IMR-90 (cell line): ENCODE data around the gene PKHD1. TPM values are rescaled to one million over a fixed set of nuclear protein-coding genes. Genes with fewer than 3 reads are reported as not detected.

Experiments
- ATAC-seq: fragments of 200-7000 bp; cut with Tn5 transposase; 2 replicates; pipeline ENCODE4 v1.9.1; 2020; ENCODE audit warnings: low read depth, mild to moderate bottlenecking, moderate library complexity
- BruUV-seq: library from RNA; stranded (reverse); fragments of 400-500 nt; replicated peaks from 2 replicates; lab custom pipeline; 2021; lab: Mats Ljungman, UMichigan
- CTCF ChIA-PET: fragments of 300-600 bp; formaldehyde crosslinking; extraction: SDS; loops from one replicate; lab custom pipeline; 2021; ENCODE audit warnings: antibody characterized with exemption; lab: Yijun Ruan, JAX
- POLR2A ChIA-PET: fragments of 300-600 bp; sonication (Branson Sonifier 250); formaldehyde crosslinking; loops from one replicate; lab custom pipeline; 2022; ENCODE audit warnings: antibody characterized with exemption; ENCODE audit not compliant: unreplicated experiment; lab: Charles Lee
- DNase-seq: peaks from one replicate; pipeline ENCODE4 v3.0.0; 2013
- H2AFZ ChIP-seq: replicated peaks from 2 replicates; pipeline ENCODE3; 2013; ENCODE audit warnings: low read length, mild to moderate bottlenecking; ENCODE audit not compliant: poor library complexity
- H2AK5ac ChIP-seq: 2 replicates; pipeline ENCODE4 v1.6.1; 2013; ENCODE audit warnings: low read depth, low read length, inconsistent platforms
- H2AK9ac ChIP-seq: replicated peaks from 2 replicates; pipeline ENCODE3; 2013; ENCODE audit warnings: mild to moderate bottlenecking, low read depth, low read length, moderate library complexity; ENCODE audit not compliant: poor library complexity
- H2BK120ac ChIP-seq: 2 replicates; pipeline ENCODE4 v1.6.1; 2013; ENCODE audit warnings: low read depth, low read length, inconsistent platforms
- H2BK15ac ChIP-seq: 3 replicates; pipeline ENCODE4 v1.6.1; 2013; ENCODE audit warnings: low read depth, low read length, inconsistent platforms
- H2BK20ac ChIP-seq: 2 replicates; pipeline ENCODE4 v1.6.1; 2013; ENCODE audit warnings: low read depth, mild to moderate bottlenecking, inconsistent platforms, low read length, moderate library complexity
- H2BK5ac ChIP-seq: 2 replicates; pipeline ENCODE4 v1.6.1; 2013; ENCODE audit warnings: mild to moderate bottlenecking, low read depth, low read length, inconsistent platforms; ENCODE audit not compliant: poor library complexity, severe bottlenecking
- H3K14ac ChIP-seq: replicated peaks from 2 replicates; pipeline ENCODE4 v1.6.1; 2013; ENCODE audit warnings: low read depth, low read length, inconsistent platforms
- H3K18ac ChIP-seq: 2 replicates; pipeline ENCODE4 v1.6.1; 2013; ENCODE audit warnings: low read depth, low read length, control low read depth
- H3K23ac ChIP-seq: 2 replicates; pipeline ENCODE4 v1.6.1; 2013; ENCODE audit warnings: low read depth, low read length, inconsistent platforms
- H3K27ac ChIP-seq: 2 replicates; pipeline ENCODE4 v1.5.1; 2013; ENCODE audit warnings: mild to moderate bottlenecking, control low read depth, low read length; ENCODE audit not compliant: insufficient read depth
- H3K27me3 ChIP-seq: 2 replicates; pipeline ENCODE4 v1.6.1; 2013; ENCODE audit warnings: low read length; ENCODE audit not compliant: control insufficient read depth, insufficient read depth
- H3K36me3 ChIP-seq: 2 replicates; pipeline ENCODE4 v1.6.1; 2013; ENCODE audit warnings: low read length, mixed read lengths; ENCODE audit not compliant: control insufficient read depth, insufficient read depth
- H3K4ac ChIP-seq: 2 replicates; pipeline ENCODE4 v1.6.1; 2013; ENCODE audit warnings: low read depth, low read length, inconsistent platforms
- H3K4me1 ChIP-seq: 2 replicates; pipeline ENCODE4 v1.6.1; 2013; ENCODE audit warnings: low read length, mixed read lengths; ENCODE audit not compliant: control insufficient read depth, insufficient read depth
- H3K4me2 ChIP-seq: 2 replicates; pipeline ENCODE4 v1.6.1; 2013; ENCODE audit warnings: low read depth, mild to moderate bottlenecking, control low read depth, low read length, moderate library complexity
- H3K4me3 ChIP-seq: 2 replicates; pipeline ENCODE4 v1.5.1; 2013; ENCODE audit warnings: low read depth, mild to moderate bottlenecking, control low read depth, low read length, moderate library complexity; ENCODE audit not compliant: insufficient read depth
- H3K56ac ChIP-seq: 2 replicates; pipeline ENCODE4 v1.6.1; 2013; ENCODE audit warnings: low read length, inconsistent platforms; ENCODE audit not compliant: insufficient read depth; ENCODE audit errors: extremely low read depth
- H3K79me1 ChIP-seq, 2 experiments: 2 replicates each; pipeline ENCODE4 v1.6.1; 2013; ENCODE audit warnings: low read length in 2 of 2, inconsistent platforms in 1 of 2, low read depth in 1 of 2
- H3K9ac ChIP-seq: 2 replicates; pipeline ENCODE4 v1.6.1; 2013; ENCODE audit warnings: low read depth, low read length, control low read depth
- H3K9me1 ChIP-seq: 2 replicates; pipeline ENCODE4 v1.6.1; 2013; ENCODE audit warnings: low read length, inconsistent platforms; ENCODE audit not compliant: insufficient read depth
- H3K9me3 ChIP-seq: 2 replicates; pipeline ENCODE4 v1.6.1; 2013; ENCODE audit warnings: low read length; ENCODE audit not compliant: control insufficient read depth, insufficient read depth
- H4K20me1 ChIP-seq: 2 replicates; pipeline ENCODE4 v1.6.1; 2013; ENCODE audit warnings: low read length, inconsistent platforms; ENCODE audit not compliant: insufficient read depth
- H4K5ac ChIP-seq: 2 replicates; pipeline ENCODE4 v1.6.1; 2013; ENCODE audit warnings: mild to moderate bottlenecking, low read depth, low read length, control low read depth
- H4K8ac ChIP-seq, 2 experiments: 2 replicates each; pipeline ENCODE4 v1.6.1; 2013; ENCODE audit warnings: low read depth in 2 of 2, low read length in 2 of 2, control low read depth in 1 of 2, inconsistent platforms in 1 of 2
- H4K91ac ChIP-seq: 2 replicates; pipeline ENCODE4 v1.6.1; 2013; ENCODE audit warnings: low read depth, low read length, inconsistent platforms; ENCODE audit not compliant: insufficient read depth
- BHLHE40 ChIP-seq: fragments of 150-350 bp; IDR thresholded peaks from 2 replicates; pipeline ENCODE4 v1.6.1; 2016; ENCODE audit warnings: mild to moderate bottlenecking, low read depth, low read length
- CEBPB ChIP-seq: IDR thresholded peaks from 2 replicates; pipeline ENCODE4 v1.6.1; 2012; ENCODE audit warnings: low read depth, low read length, improper control_type of control experiment
- CHD1 ChIP-seq: IDR thresholded peaks from 2 replicates; pipeline ENCODE4 v1.6.1; 2012; ENCODE audit warnings: low read depth, low read length, improper control_type of control experiment
- FOS ChIP-seq: fragments of 150-350 bp; IDR thresholded peaks from 2 replicates; pipeline ENCODE4 v1.6.1; 2016; ENCODE audit warnings: low read depth, low read length
- MAFK ChIP-seq: IDR thresholded peaks from 2 replicates; pipeline ENCODE4 v1.6.1; 2012; ENCODE audit warnings: low read depth, low read length, improper control_type of control experiment
- MXI1 ChIP-seq: IDR thresholded peaks from 2 replicates; pipeline ENCODE4 v1.6.1; 2012; ENCODE audit warnings: low read depth, mild to moderate bottlenecking, low read length, moderate library complexity, borderline replicate concordance
- NFE2L2 ChIP-seq: fragments of 150-350 bp; IDR thresholded peaks from 2 replicates; pipeline ENCODE4 v1.6.1; 2016; ENCODE audit warnings: low read depth, mild to moderate bottlenecking, low read length
- POLR2A ChIP-seq: IDR thresholded peaks from 2 replicates; pipeline ENCODE4 v1.6.1; 2012; ENCODE audit warnings: mild to moderate bottlenecking, low read depth, low read length
- RAD21 ChIP-seq: IDR thresholded peaks from 2 replicates; pipeline ENCODE4 v1.6.1; 2012; ENCODE audit warnings: low read length, improper control_type of control experiment
- RCOR1 ChIP-seq: IDR thresholded peaks from 2 replicates; pipeline ENCODE4 v1.6.1; 2012; ENCODE audit warnings: mild to moderate bottlenecking, low read length, improper control_type of control experiment; ENCODE audit not compliant: insufficient replicate concordance
- RFX5 ChIP-seq: IDR thresholded peaks from 2 replicates; pipeline ENCODE4 v1.8.0; 2012; ENCODE audit warnings: low read depth, mild to moderate bottlenecking, low read length, moderate library complexity
- SMC3 ChIP-seq: fragments of 150-350 bp; IDR thresholded peaks from 2 replicates; pipeline ENCODE4 v1.6.1; 2016; ENCODE audit warnings: low read depth, mild to moderate bottlenecking, antibody characterized with exemption, low read length, moderate library complexity
- WGBS, 2 experiments: methylation state at CpG; one replicate each; pipeline versions ENCODE4 v1.1.5 to v1.1.7; 2013; ENCODE audit warnings: missing lambda C conversion rate in 2 of 2; ENCODE audit not compliant: insufficient read length in 1 of 2; ENCODE audit errors: extremely low coverage in 2 of 2; 5-methylcytosine and 5-hydroxymethylcytosine counted together
- dilution Hi-C: fragments of 300-500 bp; cut with HindIII; formaldehyde crosslinking; loops from one replicate; pipeline ENCODE4 v1.14.3; 2018; ENCODE audit warnings: low sequenced_read_pairs; ENCODE audit not compliant: unreplicated experiment
- in situ Hi-C: fragments of 300-500 bp; cut with MboI; formaldehyde crosslinking; loops from 3 replicates; pipeline ENCODE4 v1.14.3; 2019; ENCODE audit warnings: low sequenced_read_pairs, inconsistent platforms, mixed read lengths
- intact Hi-C: fragments of 100-400 bp; cut with micrococcal nuclease; formaldehyde crosslinking; loops from 2 replicates; pipeline ENCODE4 v1.10.0; 2022
- polyA plus RNA-seq, 3 experiments: library from polyadenylated mRNA; depleted of rRNA; stranded (reverse); fragments of >200 nt; gene quantifications; 2 replicates each; pipeline ENCODE4 v1.2.3, GENCODE V29; 2012; ENCODE audit warnings: low replicate concordance in 1 of 3
- total RNA-seq: library from RNA; depleted of rRNA; stranded (reverse); fragments of >200 nt; gene quantifications from 2 replicates; pipeline ENCODE4 v1.2.3, GENCODE V29; 2012
- TF ChIP-seq, protein P1 (sequence below): fragments of 150-350 bp; IDR thresholded peaks from 2 replicates; pipeline ENCODE4 v1.6.1; 2017; ENCODE audit warnings: mild to moderate bottlenecking, antibody characterized with exemption, low read length, low read depth
- TF ChIP-seq, protein P2 (sequence below): fragments of 150-350 bp; IDR thresholded peaks from 2 replicates; pipeline ENCODE4 v1.6.1; 2016; ENCODE audit warnings: low read depth, mild to moderate bottlenecking, low read length, moderate library complexity, borderline replicate concordance
- TF ChIP-seq, protein P3 (sequence below): conservative IDR thresholded peaks from 2 replicates; pipeline ENCODE4 v1.5.1; 2012; ENCODE audit warnings: mild to moderate bottlenecking, low read depth, low read length, improper control_type of control experiment

PKHD1 gene
- total and polyA plus RNA-seq, 2 of the 4 experiments (the other 2 are of a cell fraction), result not detected

DNA sequence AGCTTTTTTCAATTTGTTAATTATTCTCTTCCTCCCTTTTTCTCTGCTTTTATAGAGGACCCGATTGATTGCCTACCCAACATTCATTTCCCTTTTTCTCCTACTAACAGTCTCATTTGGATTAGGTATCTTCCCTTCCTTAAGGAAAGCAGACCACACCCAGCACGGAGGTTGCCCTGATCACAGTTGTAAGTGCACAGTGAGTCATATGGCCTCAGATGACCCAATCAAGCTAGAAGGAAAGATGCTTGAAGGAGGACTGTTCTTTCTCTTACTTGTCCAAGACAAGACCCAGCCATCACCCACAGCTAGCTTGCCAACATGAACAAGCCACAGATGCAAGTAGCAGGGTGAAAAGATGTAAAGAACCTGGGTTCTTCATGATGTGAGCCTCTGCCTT lies 518.6 kb downstream of the PKHD1 start:
- POLR2A ChIA-PET, result no interaction called here
- ATAC-seq, result no peak
- Histone ChIP-seq H2BK5ac (no peak overlapping the region), H2BK120ac (no peak overlapping the region), H2AK5ac (no peak overlapping the region), H3K9me3 (peaks cover 4% of the 10 kb centered on the region; the same call in 1 of the 2 replicates), H2AK9ac (no peak overlapping the region), H3K4me2 (no peak overlapping the region), H3K14ac (no peak overlapping the region), H4K5ac (no peak overlapping the region), H3K23ac (no peak overlapping the region), H3K27ac (no peak overlapping the region), H2BK15ac (no peak overlapping the region), H3K18ac (no peak overlapping the region), H3K79me1 (no peaks in the 10 kb centered on the region), H3K4ac (no peak overlapping the region), H4K20me1 (no peaks in the 10 kb centered on the region), H3K4me1 (no peaks in the 10 kb centered on the region), H4K91ac (no peak overlapping the region), H3K27me3 (no peaks in the 10 kb centered on the region), H4K8ac (no peak overlapping the region), H3K9ac (no peak overlapping the region), H2AFZ (no peak overlapping the region), H3K56ac (no peak overlapping the region), H3K9me1 (no peaks in the 10 kb centered on the region), H2BK20ac (no peak overlapping the region), H3K36me3 (no peaks in the 10 kb centered on the region), H3K4me3 (no peak overlapping the region)
- CTCF ChIA-PET, result no interaction called here
- TF ChIP-seq FOS (no peak), MXI1 (no peak), SMC3 (no peak), MAFK (no peak), BHLHE40 (no peak), NFE2L2 (no peak), RFX5 (no peak), RCOR1 (no peak), RAD21 (no peak), CEBPB (no peak), POLR2A (no peak), CHD1 (no peak)
- TF ChIP-seq, protein P1, sequence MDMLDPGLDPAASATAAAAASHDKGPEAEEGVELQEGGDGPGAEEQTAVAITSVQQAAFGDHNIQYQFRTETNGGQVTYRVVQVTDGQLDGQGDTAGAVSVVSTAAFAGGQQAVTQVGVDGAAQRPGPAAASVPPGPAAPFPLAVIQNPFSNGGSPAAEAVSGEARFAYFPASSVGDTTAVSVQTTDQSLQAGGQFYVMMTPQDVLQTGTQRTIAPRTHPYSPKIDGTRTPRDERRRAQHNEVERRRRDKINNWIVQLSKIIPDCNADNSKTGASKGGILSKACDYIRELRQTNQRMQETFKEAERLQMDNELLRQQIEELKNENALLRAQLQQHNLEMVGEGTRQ, result no peak
- TF ChIP-seq, protein P2, sequence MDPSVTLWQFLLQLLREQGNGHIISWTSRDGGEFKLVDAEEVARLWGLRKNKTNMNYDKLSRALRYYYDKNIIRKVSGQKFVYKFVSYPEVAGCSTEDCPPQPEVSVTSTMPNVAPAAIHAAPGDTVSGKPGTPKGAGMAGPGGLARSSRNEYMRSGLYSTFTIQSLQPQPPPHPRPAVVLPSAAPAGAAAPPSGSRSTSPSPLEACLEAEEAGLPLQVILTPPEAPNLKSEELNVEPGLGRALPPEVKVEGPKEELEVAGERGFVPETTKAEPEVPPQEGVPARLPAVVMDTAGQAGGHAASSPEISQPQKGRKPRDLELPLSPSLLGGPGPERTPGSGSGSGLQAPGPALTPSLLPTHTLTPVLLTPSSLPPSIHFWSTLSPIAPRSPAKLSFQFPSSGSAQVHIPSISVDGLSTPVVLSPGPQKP, result no peak
- TF ChIP-seq, protein P3, sequence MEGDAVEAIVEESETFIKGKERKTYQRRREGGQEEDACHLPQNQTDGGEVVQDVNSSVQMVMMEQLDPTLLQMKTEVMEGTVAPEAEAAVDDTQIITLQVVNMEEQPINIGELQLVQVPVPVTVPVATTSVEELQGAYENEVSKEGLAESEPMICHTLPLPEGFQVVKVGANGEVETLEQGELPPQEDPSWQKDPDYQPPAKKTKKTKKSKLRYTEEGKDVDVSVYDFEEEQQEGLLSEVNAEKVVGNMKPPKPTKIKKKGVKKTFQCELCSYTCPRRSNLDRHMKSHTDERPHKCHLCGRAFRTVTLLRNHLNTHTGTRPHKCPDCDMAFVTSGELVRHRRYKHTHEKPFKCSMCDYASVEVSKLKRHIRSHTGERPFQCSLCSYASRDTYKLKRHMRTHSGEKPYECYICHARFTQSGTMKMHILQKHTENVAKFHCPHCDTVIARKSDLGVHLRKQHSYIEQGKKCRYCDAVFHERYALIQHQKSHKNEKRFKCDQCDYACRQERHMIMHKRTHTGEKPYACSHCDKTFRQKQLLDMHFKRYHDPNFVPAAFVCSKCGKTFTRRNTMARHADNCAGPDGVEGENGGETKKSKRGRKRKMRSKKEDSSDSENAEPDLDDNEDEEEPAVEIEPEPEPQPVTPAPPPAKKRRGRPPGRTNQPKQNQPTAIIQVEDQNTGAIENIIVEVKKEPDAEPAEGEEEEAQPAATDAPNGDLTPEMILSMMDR, result no peak
- intact Hi-C loops, result no loop called here
- dilution Hi-C loops, result no loop called here
- no CpG with 5 or more reads among the region's 2 CpGs for WGBS, 2 experiments
- no peak for DNase-seq
- in situ Hi-C loops, result no loop called here
- BruUV-seq, result no TSS peak
